GM15510 (cell line): ENCODE data around the gene CFAP70.

ENCODE experiments used
- POLR2A ChIP-seq: IDR thresholded peaks from 3 replicates; pipeline ENCODE4 v1.6.1; 2011; ENCODE audit warnings: borderline replicate concordance; ENCODE audit not compliant: insufficient read length; ENCODE audit errors: extremely low read depth

The CFAP70 gene

DNA sequence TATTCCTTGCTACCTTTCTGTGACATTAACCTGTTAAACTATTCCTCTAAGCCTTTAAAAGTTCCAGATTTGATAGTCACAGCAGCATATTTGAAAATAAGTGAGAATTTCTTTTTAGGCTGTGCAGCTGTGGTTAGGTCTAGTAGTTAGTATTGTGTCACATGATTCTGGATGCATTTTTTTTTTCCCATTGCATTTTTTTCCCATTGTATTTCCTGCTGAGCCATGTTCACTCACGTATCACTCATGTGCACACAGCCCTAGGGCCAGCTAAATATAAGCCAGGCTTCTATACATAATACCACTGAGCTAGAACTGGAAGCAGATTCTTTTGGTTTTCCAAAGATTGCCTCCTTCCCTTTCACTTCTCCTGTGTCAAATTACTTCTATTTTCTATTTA lies 149.0 kb downstream of the CFAP70 start:
- TF ChIP-seq POLR2A, result no peak

DNA sequence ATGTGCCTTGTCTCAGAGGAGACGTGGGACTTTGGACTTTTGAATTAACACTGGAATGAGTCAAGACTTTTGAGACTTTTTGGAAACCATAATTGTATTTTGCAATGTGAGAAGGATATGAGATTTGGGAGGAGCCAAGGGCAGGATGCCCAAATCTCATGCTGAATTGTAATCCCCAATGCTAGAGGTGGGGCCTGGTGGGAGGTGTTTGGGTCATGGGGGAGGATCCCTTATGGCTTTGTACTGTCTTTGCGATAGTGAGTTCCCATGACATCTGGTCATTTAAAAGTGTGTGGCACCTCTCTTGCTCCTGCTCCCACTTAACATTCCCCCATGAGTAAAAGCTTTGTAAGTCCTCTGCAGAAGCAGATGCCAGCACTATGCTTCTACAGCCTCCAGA lies 150.8 kb downstream of the CFAP70 start:
- TF ChIP-seq POLR2A, result no peak

DNA sequence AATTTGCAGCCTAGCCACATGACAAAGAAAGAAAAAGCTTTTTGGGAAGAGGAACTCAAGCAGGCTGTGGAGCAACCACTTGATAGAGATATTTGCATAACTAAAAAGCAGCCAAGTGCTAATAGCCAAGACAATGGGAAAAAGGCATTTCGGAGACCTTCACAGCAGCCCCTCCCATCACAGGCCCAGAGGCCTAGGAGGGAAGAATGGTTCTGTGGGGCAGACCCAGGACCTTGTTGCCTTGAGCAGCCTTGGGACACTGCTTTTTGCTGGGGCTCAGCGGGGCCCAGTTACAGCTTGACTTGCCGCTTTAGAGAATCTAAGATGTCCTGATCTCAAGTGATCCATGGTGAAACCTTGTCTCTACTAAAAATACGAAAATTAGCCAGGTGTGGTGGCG lies 152.3 kb downstream of the CFAP70 start:
- TF ChIP-seq POLR2A, result no peak

DNA sequence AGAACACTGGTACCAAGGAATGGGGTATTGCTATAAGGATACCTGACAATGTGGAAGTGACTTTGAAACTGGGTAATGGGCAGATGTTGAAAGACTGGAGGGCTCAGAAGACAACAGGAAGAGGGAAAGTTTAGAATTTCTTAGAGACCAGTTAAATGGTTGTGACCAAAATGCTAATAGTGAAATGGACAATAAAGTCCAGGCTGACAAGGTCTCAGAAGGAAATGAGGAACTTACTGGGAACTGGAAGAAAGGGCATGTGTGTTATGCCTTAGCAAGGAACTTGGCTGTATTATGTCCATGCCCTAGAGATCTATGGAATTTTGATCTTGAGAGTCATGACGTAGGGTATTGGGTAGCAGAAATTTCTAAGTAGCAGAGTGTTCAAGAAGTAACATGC lies 152.8 kb downstream of the CFAP70 start:
- TF ChIP-seq POLR2A, result no peak

DNA sequence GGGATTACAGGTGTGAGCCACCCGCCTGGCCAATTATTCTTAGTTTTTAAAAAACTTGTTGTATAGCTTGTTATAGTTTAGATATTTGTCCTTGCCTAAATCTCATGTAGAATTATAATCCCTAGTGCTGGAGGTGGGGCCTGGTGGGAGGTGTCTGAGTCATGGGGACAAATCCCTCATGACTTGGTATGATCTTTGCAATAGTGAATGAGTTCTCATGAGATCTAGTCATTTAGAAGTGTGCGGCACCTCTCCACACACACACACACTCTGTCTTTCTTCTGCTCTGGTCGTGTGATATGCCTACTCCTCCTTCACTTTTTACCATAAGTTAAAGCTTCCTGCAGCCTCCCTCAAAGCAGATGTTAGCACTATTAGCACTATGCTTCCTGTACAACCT lies 153.6 kb downstream of the CFAP70 start:
- TF ChIP-seq POLR2A, result no peak
